ENCODE data around the gene HSD17B2.
"Not testable (repeated sequence)": the region's sequence is repeated elsewhere in the genome, so short reads cannot be mapped to it uniquely, and the experiment has no call there.

Gene HSD17B2

DNA sequence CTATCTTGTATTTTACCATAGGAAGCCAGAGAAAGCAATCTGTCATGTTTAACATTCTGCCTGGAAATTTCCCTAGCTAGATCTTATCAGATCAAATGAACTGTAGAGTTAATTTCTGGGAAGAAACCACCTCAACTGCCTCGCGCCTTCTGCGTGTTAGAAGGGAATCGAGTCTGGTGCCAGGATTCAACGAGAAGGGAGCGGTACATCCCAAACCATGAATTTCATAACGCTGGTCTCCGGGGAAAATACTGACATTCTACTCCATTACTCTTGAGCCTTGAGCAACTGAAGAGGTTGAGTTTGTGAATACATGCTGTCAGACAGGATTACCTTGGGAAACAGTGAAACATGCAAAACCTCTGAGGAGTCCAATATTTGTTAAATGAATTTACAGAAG, 99.8 kb downstream of the HSD17B2 start:
- no peak for DNase-seq (ENCODE audit: low read depth)

DNA sequence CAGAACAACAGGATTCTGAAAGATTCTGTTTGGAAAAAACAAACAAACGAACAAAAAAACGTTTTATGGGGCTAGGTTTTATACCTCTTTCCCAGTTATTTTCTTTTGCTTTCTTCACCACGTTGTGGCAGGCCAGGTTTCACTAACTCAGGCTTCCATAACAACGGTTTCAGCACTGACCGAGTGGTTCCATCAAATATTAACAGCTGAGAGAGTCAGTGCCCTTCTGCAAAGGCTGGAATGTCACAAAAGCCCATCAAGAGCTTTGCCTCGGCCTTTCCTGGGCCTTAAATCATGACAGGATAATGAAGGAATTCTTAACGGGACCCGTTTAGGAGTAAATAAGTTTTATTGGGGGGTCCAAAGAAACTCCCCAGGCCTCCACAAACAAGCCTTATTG, 100.8 kb downstream of the HSD17B2 start:
- no peak for DNase-seq (ENCODE audit: low read depth)

DNA sequence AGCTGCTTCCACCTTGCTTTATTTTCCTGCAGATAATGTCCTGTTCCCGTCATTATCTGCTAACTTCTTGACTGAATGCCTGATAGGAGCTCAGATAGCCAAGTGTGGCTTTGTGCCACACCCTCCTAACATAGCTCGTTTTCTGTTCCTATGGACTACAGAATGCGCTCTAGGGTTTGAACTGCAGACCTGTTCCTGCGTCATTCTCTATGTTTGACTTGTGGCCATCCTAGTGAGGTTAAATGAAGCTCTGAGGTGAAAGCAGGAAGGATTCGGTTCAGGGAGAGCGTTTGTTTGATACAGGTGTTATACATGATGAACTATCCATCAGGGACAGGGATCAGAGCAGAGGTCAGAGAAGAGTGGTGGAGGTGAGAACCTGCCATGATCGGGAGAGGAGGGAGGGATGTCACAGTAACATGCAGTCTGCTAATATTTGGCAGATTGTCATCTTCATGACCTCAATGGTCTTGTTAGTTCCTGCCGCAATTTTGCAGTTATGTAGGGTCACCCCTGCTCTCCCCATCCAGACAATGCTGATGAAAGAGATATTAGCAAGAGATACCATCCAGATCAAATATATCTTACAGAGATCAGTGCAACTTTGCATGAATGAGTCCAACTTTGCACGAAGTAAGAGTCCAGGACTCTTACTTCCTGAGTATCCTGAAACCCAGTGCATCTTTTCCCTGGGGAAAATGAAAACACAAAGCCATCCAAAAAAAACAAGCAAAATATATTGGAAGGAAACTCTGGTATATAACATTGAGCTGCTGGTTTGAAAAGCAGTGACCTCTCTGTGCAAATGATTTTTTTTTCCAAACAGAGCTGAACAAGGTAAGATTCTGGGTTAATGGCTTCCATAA, 102.1 kb downstream of the HSD17B2 start:
- no peak for DNase-seq (ENCODE audit: low read depth)

DNA sequence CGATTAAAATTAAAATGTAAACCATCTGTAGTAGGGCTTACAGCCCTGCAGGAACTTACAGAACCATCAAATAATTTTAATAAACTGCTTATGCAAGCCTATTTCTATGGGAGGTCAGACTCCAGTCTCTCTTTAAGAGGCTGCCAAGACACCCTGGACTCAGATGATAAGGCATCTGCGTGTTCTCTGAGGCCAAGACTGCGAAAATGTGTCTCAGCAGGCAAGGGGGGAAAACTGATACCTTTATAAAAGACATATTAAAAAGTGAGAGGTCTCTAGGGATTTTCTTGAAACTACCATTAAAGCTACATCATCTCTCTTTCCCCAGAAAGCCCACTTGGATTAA, 102.7 kb downstream of the HSD17B2 start:
- no peak for DNase-seq (ENCODE audit: low read depth)

DNA sequence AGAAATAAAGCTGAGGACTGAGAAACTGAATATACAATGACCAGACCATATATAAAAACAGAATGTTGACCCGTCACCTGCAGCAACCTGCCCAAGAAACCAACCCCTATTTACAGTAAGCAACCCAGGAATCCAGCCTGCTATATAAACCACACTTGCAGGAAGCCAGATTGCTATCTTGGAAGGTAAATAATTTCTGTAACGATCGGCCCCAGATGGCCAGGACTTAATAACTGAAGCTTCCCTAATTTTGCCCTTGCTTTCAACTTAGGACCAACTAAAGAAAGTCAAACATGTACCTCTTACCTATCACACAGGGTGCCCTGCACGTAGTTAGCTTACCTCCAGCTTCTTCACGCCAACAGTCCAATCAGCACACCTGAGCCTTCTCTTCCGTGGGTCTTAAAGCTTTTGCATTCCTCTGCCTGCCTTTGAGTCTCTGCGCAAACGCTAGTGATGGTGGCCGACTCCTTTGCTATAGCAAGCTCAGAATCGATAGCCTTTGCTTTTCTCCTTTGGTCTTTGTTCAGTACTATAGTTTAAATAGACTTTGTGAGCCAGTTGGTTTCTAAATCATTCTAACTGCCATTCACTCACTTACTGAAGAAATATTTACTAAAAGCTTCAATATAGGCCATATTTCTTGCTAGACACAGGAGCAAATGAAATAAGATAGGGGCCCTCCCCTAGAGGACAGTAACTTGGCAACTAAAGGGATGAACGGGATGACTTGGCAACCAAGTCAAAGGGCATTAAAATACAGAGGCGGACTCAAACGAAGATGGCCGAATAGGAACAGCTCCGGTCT, 103.6 kb downstream of the HSD17B2 start:
- DNase-seq (ENCODE audit: low read depth), result no peak

DNA sequence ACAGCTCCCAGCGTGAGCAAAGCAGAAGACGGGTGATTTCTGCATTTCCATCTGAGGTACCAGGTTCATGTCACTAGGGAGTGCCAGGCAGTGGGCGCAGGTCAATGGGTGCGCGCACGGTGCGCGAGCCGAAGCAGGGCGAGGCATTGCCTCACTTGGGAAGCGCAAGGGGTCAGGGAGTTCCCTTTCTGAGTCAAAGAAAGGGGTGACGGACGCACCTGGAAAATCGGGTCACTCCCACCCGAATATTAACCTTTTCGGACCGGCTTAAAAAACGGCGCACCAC, 104.2 kb downstream of the HSD17B2 start:
- DNase-seq (ENCODE audit: low read depth), result not testable (repeated sequence)

DNA sequence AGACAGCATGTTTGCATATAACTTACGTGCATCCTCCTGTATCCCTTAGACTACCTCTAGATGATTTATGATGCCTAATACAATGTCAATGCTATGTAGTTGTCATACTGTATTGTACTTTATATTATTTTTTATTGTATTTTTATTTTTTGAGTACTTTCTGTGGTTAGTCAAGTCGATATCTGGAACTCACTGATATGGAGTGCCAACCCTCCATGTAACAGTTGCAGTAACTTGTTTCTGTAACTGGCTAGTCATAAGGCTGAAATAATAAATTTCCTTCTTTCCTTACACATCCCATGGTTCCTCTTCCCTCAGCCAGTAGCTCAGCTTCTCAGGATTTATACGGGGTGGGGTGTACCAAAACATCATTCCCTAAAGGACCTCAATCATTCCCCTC, 111.5 kb downstream of the HSD17B2 start:
- DNase-seq (ENCODE audit: low read depth), result no peak

DNA sequence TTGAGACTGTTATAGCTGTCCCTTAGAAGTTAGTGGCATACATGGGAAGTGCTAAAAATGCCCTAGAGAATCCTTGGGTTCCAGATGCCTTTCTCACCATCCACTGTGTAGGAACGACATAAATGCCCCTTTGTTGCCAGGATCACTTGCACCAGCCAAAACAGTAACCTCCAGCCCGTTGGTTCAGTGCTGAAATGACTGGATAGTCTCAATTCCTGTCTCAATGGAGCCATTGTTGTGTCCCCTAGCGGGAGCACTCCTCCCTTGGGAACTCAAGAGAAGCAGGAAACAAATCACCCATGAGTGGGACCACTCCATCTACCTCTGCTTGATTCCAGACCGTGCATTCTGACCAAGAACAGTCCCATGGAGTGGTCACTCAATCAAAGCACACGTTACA, 111.9 kb downstream of the HSD17B2 start:
- no peak for DNase-seq (ENCODE audit: low read depth)

DNA sequence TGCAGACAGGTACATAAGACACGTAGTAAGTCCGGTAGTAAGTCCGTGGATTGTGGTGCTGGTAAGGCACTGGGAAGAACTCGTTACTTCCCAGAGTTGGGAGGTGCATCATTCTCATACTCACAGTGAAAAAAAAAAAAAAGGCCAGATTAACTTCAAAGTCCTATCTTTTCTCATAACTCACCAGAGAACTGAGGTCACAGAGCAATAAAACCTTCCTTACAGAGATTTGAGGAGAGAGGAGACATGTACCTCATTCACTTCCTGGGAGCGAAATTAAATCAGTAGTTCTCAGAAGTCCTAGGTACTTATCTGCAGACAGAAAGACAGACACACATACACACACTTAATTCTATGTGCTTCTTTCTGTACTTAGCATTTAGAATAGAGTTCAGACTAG, 112.5 kb downstream of the HSD17B2 start:
- no peak for DNase-seq (ENCODE audit: low read depth)
